ENCODE results near the gene IL10RB. TPM values are rescaled to one million over a fixed set of nuclear protein-coding genes. Genes with fewer than 3 reads are reported as not detected.

IL10RB gene
- total RNA-seq, 1 experiment from 2014 or later, result 3.1 TPM

- no peak overlapping the region for H3K56ac ChIP-seq (ENCODE audit: insufficient read length, low read depth, low read length)
- H3K4ac ChIP-seq (ENCODE audit: low read depth, low read length), result no peak overlapping the region
- no peak overlapping the region for H4K91ac ChIP-seq (ENCODE audit: insufficient read length, low read depth, low read length)
- no peaks in the 10 kb centered on the region for H3K23me2 ChIP-seq (ENCODE audit: insufficient read length, low read depth, low read length, poor library complexity, severe bottlenecking)
- no peaks in the 10 kb centered on the region for H3K79me1 ChIP-seq (ENCODE audit: insufficient read depth, low read depth, low read length, poor library complexity, severe bottlenecking)
- H4K8ac ChIP-seq (replicated peaks; ENCODE audit: insufficient read length, low read depth, low read length), result no peak overlapping the region
- H3K27me3 ChIP-seq (ENCODE audit: insufficient read depth, low read length), result no peaks in the 10 kb centered on the region
- no peak overlapping the region for H3K27ac ChIP-seq (ENCODE audit: insufficient read length, low read depth, low read length)
- H3K4me2 ChIP-seq (ENCODE audit: insufficient read depth, insufficient read length, low read length), result no peak overlapping the region
- no peak overlapping the region for H3K14ac ChIP-seq (ENCODE audit: insufficient read depth, low read length)
- no peak overlapping the region for H2BK20ac ChIP-seq (ENCODE audit: low read depth, low read length, poor library complexity, severe bottlenecking)
- H2BK12ac ChIP-seq (ENCODE audit: insufficient read length, low read depth, low read length), result no peak overlapping the region
- no peaks in the 10 kb centered on the region for H3K79me2 ChIP-seq (ENCODE audit: insufficient read depth, low read length)
- H4K20me1 ChIP-seq (ENCODE audit: control insufficient read depth, insufficient read depth, insufficient read length), result no peaks in the 10 kb centered on the region
- Mint-ChIP-seq H3K36me3 (ENCODE audit: insufficient read depth in 1 of 3, low read depth in 3 of 3) (peaks cover 27 to 52% (median 40%) of the 10 kb centered on the region in 3 experiments), H3K4me1 (peaks cover 5% of the 10 kb centered on the region in 2 experiments; a peak in 2 of 4 replicates), H3K27ac (no peak overlapping the region), H3K9me3 (peaks cover 7 to 8% of the 10 kb centered on the region in 2 experiments; a peak in 4 of 5 replicates), H3K4me3 (no peak overlapping the region), H3K27me3 (ENCODE audit: low read depth) (peaks cover 1% of the 10 kb centered on the region; the same call in 1 of the 2 replicates)
- no peak overlapping the region for H2BK15ac ChIP-seq (ENCODE audit: low read depth, low read length)
- no peak overlapping the region for H3K9ac ChIP-seq (ENCODE audit: extremely low read depth, insufficient read length, low read length)
- no peak for TF ChIP-seq CTCF (conservative IDR thresholded peaks at IDR 0.05)
- no peak overlapping the region for H3K18ac ChIP-seq (ENCODE audit: insufficient read length, low read depth, low read length)
- no peak overlapping the region for H2AFZ ChIP-seq (ENCODE audit: low read length)
- H3K9me3 ChIP-seq (ENCODE audit: control insufficient read depth, low read depth, low read length), result no peaks in the 10 kb centered on the region
- no peak overlapping the region for H4K5ac ChIP-seq (ENCODE audit: insufficient read length, low read depth, low read length)
- DNase-seq, result no peak
- H3K4me1 ChIP-seq (ENCODE audit: insufficient read depth, low read length), result no peaks in the 10 kb centered on the region
- H2AK5ac ChIP-seq (ENCODE audit: insufficient read length, low read length), result no peak overlapping the region
- no peak overlapping the region for H2BK120ac ChIP-seq (ENCODE audit: low read depth, low read length, poor library complexity, severe bottlenecking)
- H2BK5ac ChIP-seq (ENCODE audit: insufficient read length, low read length), result no peak overlapping the region
- H3T11ph ChIP-seq (ENCODE audit: low read length), result no peak overlapping the region
- no CpG with 5 or more reads among the region's 2 CpGs for WGBS (ENCODE audit: extremely low coverage, insufficient read length, low lambda C conversion rate)
- H3K23ac ChIP-seq (ENCODE audit: insufficient read length, low read depth, low read length), result no peak overlapping the region
These were observed 6.7 kb upstream of the IL10RB start for GRCh38 chr21:33259428-33259827.

Data from H9 (cell line).